Activated CD4-positive, alpha-beta T cell treated with anti-CD3 and anti-CD28 coated beads, Interleukin-2, amount 50 U/mL, for 16 hours (primary cell): Measurements from ENCODE around the gene UBXN1.

ENCODE experiments used
- DNase-seq: peaks from one replicate; pipeline ENCODE4 v3.0.0-alpha.2; 2020

UBXN1 gene

GRCh38 chr11:62632492-62632891, 46.4 kb downstream of the UBXN1 start:
- no peak for DNase-seq

GRCh38 chr11:62627713-62628112, 51.2 kb downstream of the UBXN1 start:
- no peak for DNase-seq
